ENCODE measurements around the gene PDZD2. TPM values are rescaled to one million over a fixed set of nuclear protein-coding genes. Genes with fewer than 3 reads are reported as not detected.

Gene PDZD2
- total and polyA plus RNA-seq, 2 experiments from 2014 or later = 1.7 to 4.0 TPM

DNA sequence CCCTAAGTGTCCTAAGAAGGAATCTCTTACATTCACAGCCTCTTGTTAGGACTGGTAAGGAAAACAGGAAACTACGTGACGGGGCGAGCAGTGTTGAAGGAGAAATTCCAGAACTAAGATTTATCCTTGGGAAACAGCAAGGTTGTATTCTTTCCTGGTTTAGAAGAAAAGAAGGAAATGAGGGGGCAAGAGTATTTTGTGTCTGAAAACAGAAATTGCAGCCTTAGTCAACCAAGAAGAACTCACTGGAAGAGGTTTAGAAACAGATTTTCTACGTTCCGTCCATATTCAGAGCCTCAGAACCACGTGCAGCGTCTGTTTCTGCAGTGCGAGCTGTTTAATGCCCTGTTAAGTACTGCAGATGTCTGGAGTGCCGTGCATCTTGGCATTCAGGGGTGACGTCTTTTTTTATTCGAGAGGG lies 460.0 kb downstream of the PDZD2 start:
- peak overlapping the region; percentile 3 for H3K27ac ChIP-seq
- WGBS (ENCODE audit: low lambda C conversion rate, missing lambda C conversion rate) = 68% methylated on average over 11 of the region's 11 CpGs

DNA sequence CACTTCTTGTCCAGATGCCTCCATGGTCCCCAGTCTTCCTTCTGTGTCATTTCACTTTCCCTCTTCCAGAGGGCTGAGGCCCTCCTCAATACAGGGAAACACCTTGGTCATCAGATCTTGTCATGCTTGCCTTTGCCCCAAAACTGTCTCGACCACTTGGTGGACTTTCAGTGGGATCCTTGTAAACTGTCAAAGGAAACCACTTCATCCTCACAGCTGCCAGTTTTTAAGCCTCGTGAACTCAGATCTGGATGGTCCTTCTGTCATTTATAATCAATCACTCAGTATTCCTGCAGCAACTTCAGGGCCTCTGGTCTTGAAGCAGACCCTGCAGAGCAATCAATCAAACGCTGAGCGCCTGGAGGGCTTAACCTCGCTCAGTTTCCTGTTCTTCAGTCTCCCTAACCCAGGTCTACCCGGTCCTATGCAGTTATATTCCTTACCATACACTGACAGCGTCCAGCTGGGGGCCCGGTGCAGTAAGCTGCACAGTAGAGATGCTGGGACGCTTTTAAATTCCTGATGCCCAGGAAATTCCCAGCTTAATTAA lies 460.6 kb downstream of the PDZD2 start:
- DNase-seq (ENCODE audit: low spot score) = no peak
- peak overlapping the region; percentile 27 for H3K27ac ChIP-seq

More for the DNA sequence above, 460.0 kb downstream of the PDZD2 start:
- Histone ChIP-seq H3K4me3 (no peak overlapping the region), H3K9me3 (ENCODE audit: low read depth) (no peaks in the 10 kb centered on the region), H3K4me1 (ENCODE audit: insufficient read depth) (no peaks in the 10 kb centered on the region), H3K4me2 (no peak overlapping the region), H3K9me2 (replicated peaks; ENCODE audit: insufficient read depth) (no peaks in the 10 kb centered on the region), H2AFZ (no peak overlapping the region), H3K79me2 (no peaks in the 10 kb centered on the region), H3K27me3 (no peaks in the 10 kb centered on the region), H4K20me1 (ENCODE audit: insufficient read depth, poor library complexity, severe bottlenecking) (no peaks in the 10 kb centered on the region), H3K36me3 (replicated peaks; ENCODE audit: insufficient read depth, low read depth) (no peaks in the 10 kb centered on the region)
- no peak for DNase-seq (ENCODE audit: low spot score)
- TF ChIP-seq, protein P1, sequence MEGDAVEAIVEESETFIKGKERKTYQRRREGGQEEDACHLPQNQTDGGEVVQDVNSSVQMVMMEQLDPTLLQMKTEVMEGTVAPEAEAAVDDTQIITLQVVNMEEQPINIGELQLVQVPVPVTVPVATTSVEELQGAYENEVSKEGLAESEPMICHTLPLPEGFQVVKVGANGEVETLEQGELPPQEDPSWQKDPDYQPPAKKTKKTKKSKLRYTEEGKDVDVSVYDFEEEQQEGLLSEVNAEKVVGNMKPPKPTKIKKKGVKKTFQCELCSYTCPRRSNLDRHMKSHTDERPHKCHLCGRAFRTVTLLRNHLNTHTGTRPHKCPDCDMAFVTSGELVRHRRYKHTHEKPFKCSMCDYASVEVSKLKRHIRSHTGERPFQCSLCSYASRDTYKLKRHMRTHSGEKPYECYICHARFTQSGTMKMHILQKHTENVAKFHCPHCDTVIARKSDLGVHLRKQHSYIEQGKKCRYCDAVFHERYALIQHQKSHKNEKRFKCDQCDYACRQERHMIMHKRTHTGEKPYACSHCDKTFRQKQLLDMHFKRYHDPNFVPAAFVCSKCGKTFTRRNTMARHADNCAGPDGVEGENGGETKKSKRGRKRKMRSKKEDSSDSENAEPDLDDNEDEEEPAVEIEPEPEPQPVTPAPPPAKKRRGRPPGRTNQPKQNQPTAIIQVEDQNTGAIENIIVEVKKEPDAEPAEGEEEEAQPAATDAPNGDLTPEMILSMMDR (IDR thresholded peaks at IDR 0.05; ENCODE audit: poor library complexity) = no peak
- TF ChIP-seq EZH2phosphoT487 (IDR thresholded peaks at IDR 0.05; ENCODE audit: low read depth, severe bottlenecking, unreplicated experiment) = no peak
- no peak for TF ChIP-seq EZH2 (IDR thresholded peaks at IDR 0.05; ENCODE audit: borderline replicate concordance)

DNA sequence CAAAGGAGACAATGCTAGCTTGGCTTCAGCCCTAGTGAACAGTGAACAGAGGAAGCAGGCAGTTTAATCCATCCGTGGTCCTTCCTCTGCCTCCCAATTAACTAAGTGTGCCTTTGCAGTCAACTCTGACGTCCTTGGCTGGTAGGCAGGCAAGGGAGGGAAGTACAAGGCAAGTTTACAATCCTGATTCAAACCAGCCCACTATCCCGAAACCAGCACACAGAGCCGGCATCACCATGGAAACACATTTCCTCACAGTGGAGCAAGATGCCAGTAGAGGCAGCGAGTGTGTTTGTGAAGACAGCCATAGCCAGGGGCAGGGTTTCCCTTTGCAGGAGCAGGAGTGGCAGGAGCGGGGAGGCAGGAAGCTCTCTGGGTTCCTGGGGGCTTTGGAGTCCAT lies 461.3 kb downstream of the PDZD2 start:
- DNase-seq (ENCODE audit: low spot score) = peak; percentile 32
- H3K27me3 ChIP-seq = no peaks in the 10 kb centered on the region
- H3K79me2 ChIP-seq = no peaks in the 10 kb centered on the region
- H2AFZ ChIP-seq = no peak overlapping the region
- no peak overlapping the region for H3K4me2 ChIP-seq
- no peaks in the 10 kb centered on the region for H3K9me2 ChIP-seq (replicated peaks; ENCODE audit: insufficient read depth)
- no peaks in the 10 kb centered on the region for H3K4me1 ChIP-seq (ENCODE audit: insufficient read depth)
- no peaks in the 10 kb centered on the region for H4K20me1 ChIP-seq (ENCODE audit: insufficient read depth, poor library complexity, severe bottlenecking)
- no peak overlapping the region for H3K27ac ChIP-seq
- 63% methylated on average over 6 of the region's 6 CpGs for WGBS (ENCODE audit: low lambda C conversion rate, missing lambda C conversion rate)
- no peak overlapping the region for H3K4me3 ChIP-seq
- H3K36me3 ChIP-seq (replicated peaks; ENCODE audit: insufficient read depth, low read depth) = no peaks in the 10 kb centered on the region
- no peaks in the 10 kb centered on the region for H3K9me3 ChIP-seq (ENCODE audit: low read depth)
- TF ChIP-seq, protein P1 (IDR thresholded peaks at IDR 0.05; ENCODE audit: poor library complexity) = no peak
- TF ChIP-seq EZH2 (IDR thresholded peaks at IDR 0.05; ENCODE audit: borderline replicate concordance) = no peak
- no peak for TF ChIP-seq EZH2phosphoT487 (IDR thresholded peaks at IDR 0.05; ENCODE audit: low read depth, severe bottlenecking, unreplicated experiment)

More for the DNA sequence above, 460.6 kb downstream of the PDZD2 start:
- Histone ChIP-seq H3K9me2 (replicated peaks; ENCODE audit: insufficient read depth) (no peaks in the 10 kb centered on the region), H3K4me3 (no peak overlapping the region), H3K27me3 (no peaks in the 10 kb centered on the region), H4K20me1 (ENCODE audit: insufficient read depth, poor library complexity, severe bottlenecking) (no peaks in the 10 kb centered on the region), H2AFZ (no peak overlapping the region), H3K4me1 (ENCODE audit: insufficient read depth) (no peaks in the 10 kb centered on the region), H3K36me3 (replicated peaks; ENCODE audit: insufficient read depth, low read depth) (no peaks in the 10 kb centered on the region), H3K79me2 (no peaks in the 10 kb centered on the region), H3K9me3 (ENCODE audit: low read depth) (no peaks in the 10 kb centered on the region), H3K4me2 (no peak overlapping the region)
- TF ChIP-seq EZH2 (IDR thresholded peaks at IDR 0.05; ENCODE audit: borderline replicate concordance) = no peak
- no peak for TF ChIP-seq EZH2phosphoT487 (IDR thresholded peaks at IDR 0.05; ENCODE audit: low read depth, severe bottlenecking, unreplicated experiment)
- WGBS (ENCODE audit: low lambda C conversion rate, missing lambda C conversion rate) = 61% methylated on average over 9 of the region's 9 CpGs

DNA sequence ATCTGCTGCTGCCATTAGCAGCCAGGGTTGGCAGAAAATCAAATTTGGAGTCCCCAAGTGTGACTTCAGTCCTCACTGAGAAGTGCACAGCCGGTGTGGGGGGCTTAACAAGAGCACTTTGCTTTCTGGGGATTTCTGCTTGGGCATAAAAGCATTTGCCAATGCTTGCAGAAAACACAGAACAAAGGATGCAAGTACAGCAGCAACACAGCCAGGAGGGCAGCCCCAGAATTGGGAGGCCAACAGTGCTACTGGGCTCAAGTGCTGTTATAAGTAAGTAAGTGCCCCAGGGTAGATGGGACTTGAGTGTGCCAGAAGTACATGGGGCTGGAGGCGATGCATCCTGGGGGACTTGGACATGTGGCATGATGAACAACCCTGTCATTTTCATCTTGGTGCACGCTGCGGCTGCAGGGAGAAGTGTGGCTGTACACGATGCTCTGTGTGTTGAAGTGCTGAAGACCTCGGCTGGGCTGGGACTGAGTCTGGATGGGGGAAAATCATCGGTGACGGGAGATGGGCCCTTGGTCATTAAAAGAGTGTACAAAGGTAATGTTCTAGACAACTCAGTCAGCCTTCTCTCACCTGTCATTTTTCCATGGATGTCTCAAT lies 461.9 kb downstream of the PDZD2 start:
- H3K27ac ChIP-seq = no peak overlapping the region

More for the DNA sequence above, 461.9 kb downstream of the PDZD2 start:
- Histone ChIP-seq H3K79me2 (no peaks in the 10 kb centered on the region), H3K4me3 (no peak overlapping the region), H3K4me1 (ENCODE audit: insufficient read depth) (no peaks in the 10 kb centered on the region), H3K9me2 (replicated peaks; ENCODE audit: insufficient read depth) (no peaks in the 10 kb centered on the region), H3K36me3 (replicated peaks; ENCODE audit: insufficient read depth, low read depth) (no peaks in the 10 kb centered on the region), H4K20me1 (ENCODE audit: insufficient read depth, poor library complexity, severe bottlenecking) (no peaks in the 10 kb centered on the region), H2AFZ (no peak overlapping the region), H3K4me2 (no peak overlapping the region), H3K27me3 (no peaks in the 10 kb centered on the region), H3K9me3 (ENCODE audit: low read depth) (no peaks in the 10 kb centered on the region)
- DNase-seq (ENCODE audit: low spot score) = no peak
- 93% methylated on average over 8 of the region's 8 CpGs for WGBS (ENCODE audit: low lambda C conversion rate, missing lambda C conversion rate)
- no peak for TF ChIP-seq EZH2phosphoT487 (IDR thresholded peaks at IDR 0.05; ENCODE audit: low read depth, severe bottlenecking, unreplicated experiment)
- TF ChIP-seq, protein P1 (IDR thresholded peaks at IDR 0.05; ENCODE audit: poor library complexity) = no peak
- no peak for TF ChIP-seq EZH2 (IDR thresholded peaks at IDR 0.05; ENCODE audit: borderline replicate concordance)

Data from hepatocyte (in vitro differentiated cells).